ENCODE data around the gene SAMM50. TPM values are rescaled to one million over a fixed set of nuclear protein-coding genes. Genes with fewer than 3 reads are reported as not detected.

Gene SAMM50
- total and polyA plus RNA-seq, 2 donors (not counting 3 experiments of a cell fraction or from before 2014, with no cell fraction given) = 42.9 to 56.2 TPM

- no peak overlapping the region for H2AFZ ChIP-seq (ENCODE audit: low read depth, low read length)
- TF ChIP-seq JUN (IDR thresholded peaks at IDR 0.05; ENCODE audit: borderline replicate concordance, insufficient read depth, insufficient read length, low read depth) = no peak
- TF ChIP-seq FOS (IDR thresholded peaks at IDR 0.05; ENCODE audit: borderline replicate concordance, insufficient read depth, low read length) = no peak
- TF ChIP-seq GATA2 (IDR thresholded peaks at IDR 0.05; ENCODE audit: insufficient read depth, insufficient read length, low read depth, low read length) = no peak
- no peak for TF ChIP-seq MAX (IDR thresholded peaks at IDR 0.05; ENCODE audit: insufficient read depth, insufficient read length)
- no peak for TF ChIP-seq CTCF (IDR thresholded peaks at IDR 0.05; ENCODE audit: extremely low read depth in 1 of 2, insufficient read depth in 1 of 2, low read depth in 1 of 2, low read length in 2 of 2)
- no peak for TF ChIP-seq POLR2A (IDR thresholded peaks at IDR 0.05; ENCODE audit: low read depth, low read length)
- TF ChIP-seq POLR2AphosphoS5 (IDR thresholded peaks at IDR 0.05; ENCODE audit: insufficient read depth, low read depth, low read length) = no peak
- TF ChIP-seq EZH2 (IDR thresholded peaks at IDR 0.05; ENCODE audit: borderline replicate concordance, low read depth, low read length, severe bottlenecking) = no peak
- TF ChIP-seq MYC (IDR thresholded peaks at IDR 0.05; ENCODE audit: low read depth, low read length) = no peak
- POLR2A ChIA-PET = no interaction called here
- H3K9me3 ChIP-seq (replicated peaks; ENCODE audit: control insufficient read depth, insufficient read depth, low read length) = no peaks in the 10 kb centered on the region
- no TSS peak for BruUV-seq (replicated peaks)
- H3K36me3 ChIP-seq (ENCODE audit: control insufficient read depth in 2 of 2, extremely low read depth in 1 of 2, insufficient read depth in 2 of 2, low read length in 2 of 2) = peaks cover 0 to 4% of the 10 kb centered on the region in 2 experiments
- dilution Hi-C loops (cut with MboI; ENCODE audit: extremely low pct_ligation_motif_present, low sequenced_read_pairs) (no loop called here), intact Hi-C loops (cut with micrococcal nuclease) (no loop called here)
- peak overlapping the region; percentile 74 for H3K4me2 ChIP-seq (ENCODE audit: insufficient read depth, low read length)
- H3K9ac ChIP-seq (replicated peaks; ENCODE audit: extremely low read depth, insufficient read depth, low read length) = no peak overlapping the region
- no peak for FAIRE-seq
- H3K27me3 ChIP-seq (ENCODE audit: control insufficient read depth in 2 of 2, insufficient read depth in 2 of 2, low read length in 2 of 2) = no peaks in the 10 kb centered on the region
- H3K79me2 ChIP-seq (ENCODE audit: control insufficient read depth, insufficient read depth, low read length) = peaks cover 88% of the 10 kb centered on the region
- no peak for DNase-seq (ENCODE audit: low read depth, low spot score)
- H3K4me3 ChIP-seq (replicated peaks in 1 of 3; ENCODE audit: insufficient read depth in 1 of 3, low read depth in 1 of 3, low read length in 3 of 3) = no peak overlapping the region
- H3K4me1 ChIP-seq (ENCODE audit: control insufficient read depth, extremely low read depth, insufficient read depth, low read length) = peaks cover 42% of the 10 kb centered on the region
- CTCF ChIA-PET = interaction anchor here (0.7 to 3.1 kb wide), 5 partner anchors 15 to 54 kb away, joined by 3 to 9 read pairs (median 4); no protein-coding TSS in a partner anchor
- no peaks in the 10 kb centered on the region for H3K9me1 ChIP-seq (replicated peaks; ENCODE audit: control insufficient read depth, extremely low read depth, insufficient read depth, low read length)
- peak overlapping the region; percentile 97 for H3K27ac ChIP-seq (ENCODE audit: insufficient read depth, low read depth, low read length)
- H4K20me1 ChIP-seq (replicated peaks; ENCODE audit: control insufficient read depth, extremely low read depth, insufficient read depth, low read length) = no peaks in the 10 kb centered on the region
Measured at GRCh38 chr22:44032126-44032730, 77.0 kb downstream of the SAMM50 start.

Data from endothelial cell of umbilical vein (primary cell).